Neural cell (in vitro differentiated cells): ENCODE results near the gene DHCR24.
"Not testable (repeated sequence)": the region's sequence is repeated elsewhere in the genome, so short reads cannot be mapped to it uniquely, and the experiment has no call there.

Source experiments
- CTCF ChIP-seq: fragments of 450-650 bp; IDR thresholded peaks from 2 replicates; pipeline ENCODE4 v1.5.1; 2014; ENCODE audit warnings: antibody characterized with exemption, mild to moderate bottlenecking, moderate library complexity; ENCODE audit not compliant: poor library complexity, severe bottlenecking
- EP300 ChIP-seq: fragments of 450-650 bp; conservative IDR thresholded peaks from 2 replicates; pipeline ENCODE4 v1.6.1; 2014; ENCODE audit warnings: antibody characterized with exemption, mild to moderate bottlenecking, moderate library complexity; ENCODE audit not compliant: poor library complexity, severe bottlenecking
- EZH2 ChIP-seq: fragments of 200-600, 300-800 bp; shearing (Covaris generic), sonication (generic); IDR thresholded peaks from 2 replicates; pipeline ENCODE4 v1.6.1; 2014; ENCODE audit warnings: antibody characterized with exemption, low read length, borderline replicate concordance, mild to moderate bottlenecking; ENCODE audit not compliant: insufficient read depth, poor library complexity, severe bottlenecking
- POLR2AphosphoS5 ChIP-seq: IDR thresholded peaks from 2 replicates; pipeline ENCODE4 v1.6.1; 2012
- RAD21 ChIP-seq: fragments of 450-650 bp; conservative IDR thresholded peaks from 2 replicates; pipeline ENCODE4 v1.6.1; 2014; ENCODE audit warnings: antibody characterized with exemption, mild to moderate bottlenecking, moderate library complexity
- TAF1 ChIP-seq: IDR thresholded peaks from 2 replicates; pipeline ENCODE4 v1.6.1; 2012; ENCODE audit warnings: low read depth

- TF ChIP-seq CTCF, POLR2AphosphoS5, EP300, RAD21, EZH2, TAF1: not testable (repeated sequence)
Measured at GRCh38 chr1:54911076-54911475, 24.1 kb upstream of the DHCR24 start.
